Liver (tissue), 9 donors: Measurements from ENCODE around the gene RPE65. TPM values are rescaled to one million over a fixed set of nuclear protein-coding genes. Genes with fewer than 3 reads are reported as not detected.

Experiments
- DNase-seq: peaks from one replicate; pipeline ENCODE4 v3.0.0-alpha.2; 2017; ENCODE audit warnings: low spot score
- H3K27ac ChIP-seq, 2 donors: one replicate each; pipeline ENCODE4 v1.7.0; 2013; ENCODE audit warnings: inconsistent platforms in 2 of 2, low read length in 2 of 2, control low read depth in 1 of 2, low read depth in 1 of 2, mild to moderate bottlenecking in 1 of 2
- H3K27me3 ChIP-seq, 4 donors: one replicate each; pipeline versions ENCODE4 v1.6.1 to v1.7.0; 2013; ENCODE audit warnings: low read length in 3 of 4, inconsistent platforms in 1 of 4, mild to moderate bottlenecking in 1 of 4, moderate library complexity in 1 of 4; ENCODE audit not compliant: control insufficient read depth in 4 of 4, insufficient read depth in 4 of 4
- H3K36me3 ChIP-seq, 4 donors: one replicate each; pipeline versions ENCODE4 v1.6.1 to v1.7.0; 2013; ENCODE audit warnings: low read length in 3 of 4, mild to moderate bottlenecking in 3 of 4, low read depth in 1 of 4, moderate library complexity in 1 of 4; ENCODE audit not compliant: control insufficient read depth in 4 of 4, insufficient read depth in 3 of 4
- H3K4me1 ChIP-seq, 4 donors: one replicate each; pipeline versions ENCODE4 v1.6.1 to v1.7.0; 2013; ENCODE audit warnings: low read length in 3 of 4, mild to moderate bottlenecking in 3 of 4, moderate library complexity in 1 of 4; ENCODE audit not compliant: control insufficient read depth in 4 of 4, insufficient read depth in 4 of 4
- H3K4me3 ChIP-seq, 3 donors: one replicate each; pipeline versions ENCODE4 v1.6.1 to v1.7.0; 2013; ENCODE audit warnings: low read length in 3 of 3, control low read depth in 1 of 3, low read depth in 1 of 3, mild to moderate bottlenecking in 1 of 3
- H3K9ac ChIP-seq, 2 donors: one replicate each; pipeline ENCODE4 v1.7.0; 2013; ENCODE audit warnings: low read length in 2 of 2, mild to moderate bottlenecking in 2 of 2, moderate library complexity in 2 of 2, control low read depth in 1 of 2, low read depth in 1 of 2
- H3K9me3 ChIP-seq, 4 donors: one replicate each; pipeline versions ENCODE4 v1.6.1 to v1.7.0; 2013; ENCODE audit warnings: low read length in 3 of 4; ENCODE audit not compliant: control insufficient read depth in 4 of 4
- ATF3 ChIP-seq: IDR thresholded peaks from 2 replicates; pipeline ENCODE4 v1.6.1; 2016; ENCODE audit warnings: antibody characterized with exemption
- CTCF ChIP-seq: fragments of 150-350 bp; IDR thresholded peaks from 2 replicates; pipeline ENCODE4 v1.5.1; 2017; ENCODE audit warnings: improper control_type of control experiment, low read depth, low read length; ENCODE audit not compliant: missing input control
- EGR1 ChIP-seq, 2 donors: IDR thresholded peaks; 2 replicates each; pipeline ENCODE4 v1.6.1; 2016 to 2018; ENCODE audit warnings: antibody characterized with exemption in 2 of 2, low read depth in 2 of 2
- FOXA1 ChIP-seq: IDR thresholded peaks from 2 replicates; pipeline ENCODE4 v1.6.1; 2016; ENCODE audit warnings: antibody characterized with exemption
- FOXA2 ChIP-seq: IDR thresholded peaks from 2 replicates; pipeline ENCODE4 v1.6.1; 2016; ENCODE audit warnings: antibody characterized with exemption
- GABPA ChIP-seq, 2 donors: IDR thresholded peaks in 1 of 2; conservative IDR thresholded peaks in 1 of 2; 2 replicates each; pipeline ENCODE4 v1.6.1; 2016; ENCODE audit warnings: antibody characterized with exemption in 2 of 2, mild to moderate bottlenecking in 1 of 2, moderate library complexity in 1 of 2
- HNF4A ChIP-seq, 2 donors: conservative IDR thresholded peaks; 2 replicates each; pipeline ENCODE4 v1.6.1; 2016; ENCODE audit warnings: antibody characterized with exemption in 2 of 2, mild to moderate bottlenecking in 2 of 2
- HNF4G ChIP-seq: IDR thresholded peaks from 2 replicates; pipeline ENCODE4 v1.6.1; 2016; ENCODE audit warnings: antibody characterized with exemption
- JUND ChIP-seq, 2 donors: IDR thresholded peaks; 2 replicates each; pipeline ENCODE4 v1.6.1; 2016; ENCODE audit warnings: antibody characterized with exemption in 2 of 2
- NR2F2 ChIP-seq: IDR thresholded peaks from 2 replicates; pipeline ENCODE4 v1.6.1; 2016; ENCODE audit warnings: antibody characterized with exemption
- RAD21 ChIP-seq, 2 donors: IDR thresholded peaks; 2 replicates each; pipeline ENCODE4 v1.6.1; 2016; ENCODE audit warnings: antibody characterized with exemption in 2 of 2, mild to moderate bottlenecking in 2 of 2
- REST ChIP-seq: IDR thresholded peaks from 2 replicates; pipeline ENCODE4 v1.6.1; 2016; ENCODE audit warnings: antibody characterized with exemption, mild to moderate bottlenecking
- RXRA ChIP-seq, 2 donors: IDR thresholded peaks; 2 replicates each; pipeline ENCODE4 v1.6.1; 2017 to 2018; ENCODE audit warnings: antibody characterized with exemption in 2 of 2, mild to moderate bottlenecking in 1 of 2
- SP1 ChIP-seq: IDR thresholded peaks from 2 replicates; pipeline ENCODE4 v1.6.1; 2018; ENCODE audit warnings: antibody characterized with exemption, mild to moderate bottlenecking
- TAF1 ChIP-seq: conservative IDR thresholded peaks from 2 replicates; pipeline ENCODE4 v1.6.1; 2016; ENCODE audit warnings: antibody characterized with exemption, mild to moderate bottlenecking
- YY1 ChIP-seq: IDR thresholded peaks from 2 replicates; pipeline ENCODE4 v1.6.1; 2016; ENCODE audit warnings: antibody characterized with exemption, mild to moderate bottlenecking
- WGBS: extraction: QIAGEN DNeasy Blood & Tissue Kit; methylation state at CpG from one replicate; pipeline ENCODE4 v1.1.7; 2013; 5-methylcytosine and 5-hydroxymethylcytosine counted together
- polyA plus RNA-seq, 2 donors: library from polyadenylated mRNA; stranded (reverse) in 1 of 2; unstranded in 1 of 2; fragments of 200-250 nt in 1 of 2; fragments of >200 nt in 1 of 2; fragmentation: Nextera tagmentation in 1 of 2; extraction: Ambion mirVana in 1 of 2; gene quantifications; one replicate each; pipeline versions ENCODE4 v1.2.1 to v1.2.3, GENCODE V29; 2013 to 2015
- total RNA-seq, 2 donors: library from RNA; depleted of rRNA; stranded (reverse); fragments of >200 nt; gene quantifications; one replicate each; pipeline ENCODE4 v1.2.3, GENCODE V29; 2014
- TF ChIP-seq, protein P1 (sequence below): IDR thresholded peaks from 2 replicates; pipeline ENCODE4 v1.6.1; 2016; ENCODE audit warnings: antibody characterized with exemption
- TF ChIP-seq, protein P2 (sequence below): IDR thresholded peaks from 2 replicates; pipeline ENCODE4 v1.6.1; 2016; ENCODE audit warnings: antibody characterized with exemption
- donor health status: healthy.
- donor health status: healthy.
- donor health status: healthy.
- donor health status: healthy.
- donor health status: healthy.

Gene RPE65
- total and polyA plus RNA-seq, 4 donors, result not detected

- Histone ChIP-seq H3K4me3 (no peak overlapping the region), H3K36me3 (no peaks in the 10 kb centered on the region), H3K4me1 (no peaks in the 10 kb centered on the region), H3K27ac (no peak overlapping the region), H3K27me3 (no peaks in the 10 kb centered on the region), H3K9ac (no peak overlapping the region), H3K9me3 (no peaks in the 10 kb centered on the region)
- 60% methylated on average over 3 of the region's 3 CpGs for WGBS
- TF ChIP-seq ATF3 (no peak), CTCF (no peak), TAF1 (no peak), GABPA (IDR thresholded peaks at IDR 0.05 in 1 of 2, conservative IDR thresholded peaks at IDR 0.05 in 1 of 2) (no peak), FOXA2 (no peak), NR2F2 (no peak)
- TF ChIP-seq, protein P1, sequence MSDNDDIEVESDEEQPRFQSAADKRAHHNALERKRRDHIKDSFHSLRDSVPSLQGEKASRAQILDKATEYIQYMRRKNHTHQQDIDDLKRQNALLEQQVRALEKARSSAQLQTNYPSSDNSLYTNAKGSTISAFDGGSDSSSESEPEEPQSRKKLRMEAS, result no peak
- TF ChIP-seq, protein P2, sequence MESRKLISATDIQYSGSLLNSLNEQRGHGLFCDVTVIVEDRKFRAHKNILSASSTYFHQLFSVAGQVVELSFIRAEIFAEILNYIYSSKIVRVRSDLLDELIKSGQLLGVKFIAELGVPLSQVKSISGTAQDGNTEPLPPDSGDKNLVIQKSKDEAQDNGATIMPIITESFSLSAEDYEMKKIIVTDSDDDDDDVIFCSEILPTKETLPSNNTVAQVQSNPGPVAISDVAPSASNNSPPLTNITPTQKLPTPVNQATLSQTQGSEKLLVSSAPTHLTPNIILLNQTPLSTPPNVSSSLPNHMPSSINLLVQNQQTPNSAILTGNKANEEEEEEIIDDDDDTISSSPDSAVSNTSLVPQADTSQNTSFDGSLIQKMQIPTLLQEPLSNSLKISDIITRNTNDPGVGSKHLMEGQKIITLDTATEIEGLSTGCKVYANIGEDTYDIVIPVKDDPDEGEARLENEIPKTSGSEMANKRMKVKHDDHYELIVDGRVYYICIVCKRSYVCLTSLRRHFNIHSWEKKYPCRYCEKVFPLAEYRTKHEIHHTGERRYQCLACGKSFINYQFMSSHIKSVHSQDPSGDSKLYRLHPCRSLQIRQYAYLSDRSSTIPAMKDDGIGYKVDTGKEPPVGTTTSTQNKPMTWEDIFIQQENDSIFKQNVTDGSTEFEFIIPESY, result no peak
- DNase-seq, result no peak
Measured at GRCh38 chr1:68431076-68431475, 18.7 kb downstream of the RPE65 start.

- no peaks in the 10 kb centered on the region for H3K4me1 ChIP-seq
- H3K4me3 ChIP-seq, result no peak overlapping the region
- DNase-seq, result no peak
- no peaks in the 10 kb centered on the region for H3K36me3 ChIP-seq
- no peak overlapping the region for H3K9ac ChIP-seq
- no peak overlapping the region for H3K27ac ChIP-seq
- TF ChIP-seq SP1 (no peak), JUND (IDR thresholded peaks at IDR 0.05) (no peak), HNF4A (conservative IDR thresholded peaks at IDR 0.05) (no peak), HNF4G (no peak), TAF1 (no peak), EGR1 (IDR thresholded peaks at IDR 0.05; ENCODE audit: low read depth in 2 of 2) (no peak), REST (no peak), RAD21 (IDR thresholded peaks at IDR 0.05) (no peak), YY1 (no peak), FOXA2 (no peak), FOXA1 (no peak), CTCF (no peak), GABPA (IDR thresholded peaks at IDR 0.05 in 1 of 2, conservative IDR thresholded peaks at IDR 0.05 in 1 of 2) (no peak), ATF3 (no peak), RXRA (IDR thresholded peaks at IDR 0.05) (no peak)
- TF ChIP-seq, protein P1, result no peak
- TF ChIP-seq, protein P2, result no peak
- WGBS, result 78% methylated on average over 4 of the region's 4 CpGs
- H3K9me3 ChIP-seq, result no peaks in the 10 kb centered on the region
- H3K27me3 ChIP-seq, result no peaks in the 10 kb centered on the region
Measured at GRCh38 chr1:68429233-68429808, 20.4 kb downstream of the RPE65 start.
